Activated CD4-positive, alpha-beta T cell treated with anti-CD3 and anti-CD28 coated beads for 48 hours (primary cell): Measurements from ENCODE around the gene GPA33.
"Not testable (repeated sequence)": the region's sequence is repeated elsewhere in the genome, so short reads cannot be mapped to it uniquely, and the experiment has no call there.

Experiments used
- DNase-seq: peaks from one replicate; pipeline ENCODE4 v3.0.0-alpha.2; 2020

GPA33 gene

GRCh38 chr1:167054531-167054930 lies 35.6 kb downstream of the GPA33 start:
- DNase-seq, result no peak

GRCh38 chr1:167052389-167052788 lies 37.8 kb downstream of the GPA33 start:
- DNase-seq, result no peak

- DNase-seq, result no peak
Measured at GRCh38 chr1:167051907-167052306, 38.3 kb downstream of the GPA33 start.

- DNase-seq, result peak; percentile 86
Measured at GRCh38 chr1:167043752-167044488, 46.3 kb downstream of the GPA33 start.

- DNase-seq, result no peak
Measured at GRCh38 chr1:167033646-167034045, 56.5 kb downstream of the GPA33 start.

- not testable (repeated sequence) for DNase-seq
Measured at GRCh38 chr1:167029553-167029952, 60.6 kb downstream of the GPA33 start.

- no peak for DNase-seq
Measured at GRCh38 chr1:167022384-167022783, 67.8 kb downstream of the GPA33 start.

GRCh38 chr1:167016100-167016750 lies 74.0 kb downstream of the GPA33 start:
- no peak for DNase-seq

- no peak for DNase-seq
Measured at GRCh38 chr1:167013108-167013929, 76.9 kb downstream of the GPA33 start.

- DNase-seq, result no peak
Measured at GRCh38 chr1:167012570-167012969, 77.6 kb downstream of the GPA33 start.

GRCh38 chr1:167011560-167012191 lies 78.5 kb downstream of the GPA33 start:
- no peak for DNase-seq

GRCh38 chr1:167003711-167004110 lies 86.5 kb downstream of the GPA33 start:
- DNase-seq, result no peak
